Effector memory CD8-positive, alpha-beta T cell (primary cell): ENCODE data around the gene NBEAL1.
"Not testable (repeated sequence)": the region's sequence is repeated elsewhere in the genome, so short reads cannot be mapped to it uniquely, and the experiment has no call there.

Source experiments
- ATAC-seq: fragments of 150-1000 bp; cut with Tn5 transposase; replicated peaks from 2 replicates; pipeline ENCODE4 v1.10.0; 2021; ENCODE audit warnings: mild to moderate bottlenecking, moderate library complexity
- DNase-seq, 3 experiments: peaks; one replicate each; pipeline ENCODE4 v3.0.0; 2021
- H3K27ac Mint-ChIP-seq, 2 donors: one replicate each; pipeline ENCODE4 v1.8.0; 2022; ENCODE audit warnings: mild to moderate bottlenecking in 2 of 2, mixed read lengths in 2 of 2, moderate library complexity in 2 of 2
- H3K27me3 Mint-ChIP-seq, 2 donors: one replicate each; pipeline ENCODE4 v1.8.0; 2022; ENCODE audit warnings: mixed read lengths in 2 of 2
- H3K36me3 Mint-ChIP-seq: one replicate; pipeline ENCODE4 v1.8.0; 2022; ENCODE audit warnings: mild to moderate bottlenecking, moderate library complexity, mixed read lengths; ENCODE audit not compliant: insufficient read depth
- H3K4me1 Mint-ChIP-seq, 2 donors: one replicate each; pipeline ENCODE4 v1.8.0; 2022; ENCODE audit warnings: low read depth in 2 of 2, mixed read lengths in 2 of 2
- H3K4me3 Mint-ChIP-seq, 2 donors: one replicate each; pipeline ENCODE4 v1.8.0; 2022; ENCODE audit warnings: mild to moderate bottlenecking in 2 of 2, mixed read lengths in 2 of 2, moderate library complexity in 2 of 2
- H3K9me3 Mint-ChIP-seq, 2 donors: one replicate each; pipeline ENCODE4 v1.8.0; 2022; ENCODE audit warnings: mixed read lengths in 2 of 2
- total RNA-seq, 9 experiments: gene quantifications; one replicate each; lab custom pipeline; 2026; lab: John Stamatoyannopoulos, UW

The NBEAL1 gene
- total RNA-seq = 10.5 to 81.7 (median 30.9) reads per million in 9 experiments

- peak; percentile 89 for ATAC-seq
Measured at GRCh38 chr2:203014456-203015199, at the start of gene NBEAL1. Gene NBEAL1 (plus strand): TSS chr2:203014875. CDS start chr2:203016385, 1,510 bp downstream.

GRCh38 chr2:202965810-202966460 lies 48.7 kb upstream of the NBEAL1 start:
- no peaks in the 10 kb centered on the region for H3K4me1 Mint-ChIP-seq
- H3K27ac Mint-ChIP-seq = no peak overlapping the region
- H3K36me3 Mint-ChIP-seq = peaks cover 8% of the 10 kb centered on the region
- no peak overlapping the region for H3K4me3 Mint-ChIP-seq
- ATAC-seq (no peak), DNase-seq (no peak)
- no peaks in the 10 kb centered on the region for H3K27me3 Mint-ChIP-seq
- H3K9me3 Mint-ChIP-seq = no peaks in the 10 kb centered on the region

More at GRCh38 chr2:203014456-203015199, at the start of gene NBEAL1:
- Mint-ChIP-seq H3K36me3 (peaks cover 14% of the 10 kb centered on the region), H3K4me1 (peaks cover 22 to 32% of the 10 kb centered on the region in 2 donors), H3K27ac (peak within 1 kb of the TSS; percentile 97 to 99), H3K27me3 (peaks cover 0 to under 1% of the 10 kb centered on the region in 2 donors), H3K4me3 (peak within 1 kb of the TSS; percentile 94 to 98), H3K9me3 (no peaks in the 10 kb centered on the region)
- DNase-seq = peak; percentile 96 to 98 (median 96)

- H3K27ac Mint-ChIP-seq, H3K36me3 Mint-ChIP-seq, H3K9me3 Mint-ChIP-seq, H3K27me3 Mint-ChIP-seq, ATAC-seq, H3K4me1 Mint-ChIP-seq, DNase-seq, H3K4me3 Mint-ChIP-seq: not testable (repeated sequence)
Measured at GRCh38 chr2:202969404-202969803, 45.3 kb upstream of the NBEAL1 start.

- no peaks in the 10 kb centered on the region for H3K27me3 Mint-ChIP-seq
- H3K36me3 Mint-ChIP-seq = peaks cover 6% of the 10 kb centered on the region
- no peak for DNase-seq
- ATAC-seq = no peak
- H3K9me3 Mint-ChIP-seq = no peaks in the 10 kb centered on the region
- H3K27ac Mint-ChIP-seq = no peak overlapping the region
- no peak overlapping the region for H3K4me3 Mint-ChIP-seq
- no peaks in the 10 kb centered on the region for H3K4me1 Mint-ChIP-seq
Measured at GRCh38 chr2:202976809-202977208, 37.9 kb upstream of the NBEAL1 start.

- DNase-seq (no peak), ATAC-seq (no peak)
- no peaks in the 10 kb centered on the region for H3K4me1 Mint-ChIP-seq
- no peaks in the 10 kb centered on the region for H3K9me3 Mint-ChIP-seq
- no peaks in the 10 kb centered on the region for H3K27me3 Mint-ChIP-seq
- H3K36me3 Mint-ChIP-seq = peaks cover 20% of the 10 kb centered on the region
- H3K27ac Mint-ChIP-seq = no peak overlapping the region
- no peak overlapping the region for H3K4me3 Mint-ChIP-seq
Measured at GRCh38 chr2:202982779-202983491, 31.7 kb upstream of the NBEAL1 start.

GRCh38 chr2:202989749-202990148 lies 24.9 kb upstream of the NBEAL1 start:
- H3K4me1 Mint-ChIP-seq = no peaks in the 10 kb centered on the region
- H3K27me3 Mint-ChIP-seq = peaks cover 0 to 2% of the 10 kb centered on the region in 2 donors
- no peak overlapping the region for H3K4me3 Mint-ChIP-seq
- peaks cover 5% of the 10 kb centered on the region for H3K36me3 Mint-ChIP-seq
- no peak for ATAC-seq
- H3K9me3 Mint-ChIP-seq = no peaks in the 10 kb centered on the region
- no peak for DNase-seq
- peak overlapping the region in 1 of 2 donors; percentile 17 for H3K27ac Mint-ChIP-seq

GRCh38 chr2:202990501-202990900 lies 24.2 kb upstream of the NBEAL1 start:
- H3K27me3 Mint-ChIP-seq = peaks cover 5 to 10% of the 10 kb centered on the region in 2 donors
- no peak overlapping the region for H3K4me3 Mint-ChIP-seq
- H3K9me3 Mint-ChIP-seq = no peaks in the 10 kb centered on the region
- H3K4me1 Mint-ChIP-seq = no peaks in the 10 kb centered on the region
- DNase-seq (no peak), ATAC-seq (no peak)
- H3K36me3 Mint-ChIP-seq = peaks cover 5% of the 10 kb centered on the region
- H3K27ac Mint-ChIP-seq = no peak overlapping the region

GRCh38 chr2:202997113-202997512 lies 17.6 kb upstream of the NBEAL1 start:
- DNase-seq, H3K4me1 Mint-ChIP-seq, H3K4me3 Mint-ChIP-seq, H3K9me3 Mint-ChIP-seq, H3K36me3 Mint-ChIP-seq, ATAC-seq, H3K27ac Mint-ChIP-seq: not testable (repeated sequence)
- peaks cover 8 to 16% of the 10 kb centered on the region in 2 donors for H3K27me3 Mint-ChIP-seq

GRCh38 chr2:203002054-203002821 lies 12.4 kb upstream of the NBEAL1 start:
- DNase-seq (no peak), ATAC-seq (no peak)
- Mint-ChIP-seq H3K27ac (no peak overlapping the region), H3K27me3 (peaks cover 16 to 26% of the 10 kb centered on the region in 2 donors), H3K4me1 (no peaks in the 10 kb centered on the region), H3K9me3 (no peaks in the 10 kb centered on the region), H3K36me3 (no peaks in the 10 kb centered on the region), H3K4me3 (no peak overlapping the region)

- H3K4me1 Mint-ChIP-seq = no peaks in the 10 kb centered on the region
- no peaks in the 10 kb centered on the region for H3K36me3 Mint-ChIP-seq
- H3K9me3 Mint-ChIP-seq = no peaks in the 10 kb centered on the region
- ATAC-seq (no peak), DNase-seq (no peak)
- H3K27ac Mint-ChIP-seq = no peak overlapping the region
- no peak overlapping the region for H3K4me3 Mint-ChIP-seq
- peaks cover 20 to 27% of the 10 kb centered on the region in 2 donors for H3K27me3 Mint-ChIP-seq
Measured at GRCh38 chr2:203003716-203004115, 11.0 kb upstream of the NBEAL1 start.

GRCh38 chr2:203016716-203017115 lies 2.0 kb downstream of the NBEAL1 start:
- peaks cover 14% of the 10 kb centered on the region for H3K36me3 Mint-ChIP-seq
- no peaks in the 10 kb centered on the region for H3K9me3 Mint-ChIP-seq
- H3K4me3 Mint-ChIP-seq = no peak overlapping the region
- H3K27me3 Mint-ChIP-seq = no peaks in the 10 kb centered on the region
- DNase-seq (no peak), ATAC-seq (no peak)
- no peak overlapping the region for H3K27ac Mint-ChIP-seq
- peaks cover 22 to 33% of the 10 kb centered on the region in 2 donors for H3K4me1 Mint-ChIP-seq

- Mint-ChIP-seq H3K4me1 (peaks cover 22 to 33% of the 10 kb centered on the region in 2 donors), H3K36me3 (peaks cover 14% of the 10 kb centered on the region), H3K4me3 (peak overlapping the region in 1 of 2 donors; percentile 1), H3K9me3 (no peaks in the 10 kb centered on the region), H3K27ac (peak overlapping the region; percentile 10 to 36), H3K27me3 (no peaks in the 10 kb centered on the region)
- DNase-seq (no peak), ATAC-seq (no peak)
Measured at GRCh38 chr2:203018181-203018580, 3.5 kb downstream of the NBEAL1 start.

GRCh38 chr2:203019142-203019541 lies 4.5 kb downstream of the NBEAL1 start:
- Mint-ChIP-seq H3K4me1 (peaks cover 22 to 32% of the 10 kb centered on the region in 2 donors), H3K27ac (no peak overlapping the region), H3K4me3 (no peak overlapping the region), H3K36me3 (peaks cover 11% of the 10 kb centered on the region), H3K9me3 (no peaks in the 10 kb centered on the region), H3K27me3 (no peaks in the 10 kb centered on the region)
- ATAC-seq (no peak), DNase-seq (no peak)
